Liver (tissue), 3 donors: Measurements from ENCODE around the gene SLC25A10.

Source experiments
- ATF3 ChIP-seq: IDR thresholded peaks from 2 replicates; pipeline ENCODE4 v1.6.1; 2016; ENCODE audit warnings: antibody characterized with exemption
- CTCF ChIP-seq: fragments of 150-350 bp; IDR thresholded peaks from 2 replicates; pipeline ENCODE4 v1.5.1; 2017; ENCODE audit warnings: improper control_type of control experiment, low read depth, low read length; ENCODE audit not compliant: missing input control
- FOXA1 ChIP-seq: IDR thresholded peaks from 2 replicates; pipeline ENCODE4 v1.6.1; 2016; ENCODE audit warnings: antibody characterized with exemption
- GABPA ChIP-seq, 2 donors: IDR thresholded peaks in 1 of 2; conservative IDR thresholded peaks in 1 of 2; 2 replicates each; pipeline ENCODE4 v1.6.1; 2016; ENCODE audit warnings: antibody characterized with exemption in 2 of 2, mild to moderate bottlenecking in 1 of 2, moderate library complexity in 1 of 2
- NR2F2 ChIP-seq: IDR thresholded peaks from 2 replicates; pipeline ENCODE4 v1.6.1; 2016; ENCODE audit warnings: antibody characterized with exemption
- RAD21 ChIP-seq, 2 donors: IDR thresholded peaks; 2 replicates each; pipeline ENCODE4 v1.6.1; 2016; ENCODE audit warnings: antibody characterized with exemption in 2 of 2, mild to moderate bottlenecking in 2 of 2
- SP1 ChIP-seq: IDR thresholded peaks from 2 replicates; pipeline ENCODE4 v1.6.1; 2018; ENCODE audit warnings: antibody characterized with exemption, mild to moderate bottlenecking
- TAF1 ChIP-seq: conservative IDR thresholded peaks from 2 replicates; pipeline ENCODE4 v1.6.1; 2016; ENCODE audit warnings: antibody characterized with exemption, mild to moderate bottlenecking
- YY1 ChIP-seq: IDR thresholded peaks from 2 replicates; pipeline ENCODE4 v1.6.1; 2016; ENCODE audit warnings: antibody characterized with exemption, mild to moderate bottlenecking
- TF ChIP-seq, protein P1 (sequence below): IDR thresholded peaks from 2 replicates; pipeline ENCODE4 v1.6.1; 2016; ENCODE audit warnings: antibody characterized with exemption
- donor health status: healthy.
- donor health status: healthy.

DNA sequence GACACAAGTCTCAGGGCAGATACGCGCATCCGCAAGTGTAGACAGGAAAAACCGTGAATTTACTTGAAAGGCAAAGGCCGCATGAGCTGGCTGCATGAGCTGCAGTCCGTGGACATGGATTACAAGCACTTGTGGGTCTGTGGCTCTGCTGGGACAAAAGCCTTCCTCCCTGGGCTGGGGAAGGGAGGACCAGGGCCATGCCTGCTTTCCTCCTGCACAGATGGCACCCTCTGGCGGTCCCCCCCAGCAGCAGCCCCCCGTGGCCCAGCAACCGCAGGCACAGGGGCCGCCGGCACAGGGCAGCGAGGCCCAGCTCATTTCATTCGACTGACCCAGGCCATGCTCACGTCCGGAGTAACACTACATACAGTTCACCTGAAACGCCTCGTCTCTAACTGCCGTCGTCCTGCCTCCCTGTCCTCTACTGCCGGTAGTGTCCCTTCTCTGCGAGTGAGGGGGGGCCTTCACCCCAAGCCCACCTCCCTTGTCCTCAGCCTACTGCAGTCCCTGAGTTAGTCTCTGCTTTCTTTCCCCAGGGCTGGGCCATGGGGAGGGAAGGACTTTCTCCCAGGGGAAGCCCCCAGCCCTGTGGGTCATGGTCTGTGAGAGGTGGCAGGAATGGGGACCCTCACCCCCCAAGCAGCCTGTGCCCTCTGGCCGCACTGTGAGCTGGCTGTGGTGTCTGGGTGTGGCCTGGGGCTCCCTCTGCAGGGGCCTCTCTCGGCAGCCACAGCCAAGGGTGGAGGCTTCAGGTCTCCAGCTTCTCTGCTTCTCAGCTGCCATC, 10.6 kb upstream of the SLC25A10 start:
- TF ChIP-seq CTCF (no peak), FOXA1 (no peak), YY1 (no peak), GABPA (IDR thresholded peaks at IDR 0.05 in 1 of 2, conservative IDR thresholded peaks at IDR 0.05 in 1 of 2) (no peak), TAF1 (no peak), NR2F2 (no peak), SP1 (no peak), RAD21 (IDR thresholded peaks at IDR 0.05) (no peak), ATF3 (no peak)
- TF ChIP-seq, protein P1, sequence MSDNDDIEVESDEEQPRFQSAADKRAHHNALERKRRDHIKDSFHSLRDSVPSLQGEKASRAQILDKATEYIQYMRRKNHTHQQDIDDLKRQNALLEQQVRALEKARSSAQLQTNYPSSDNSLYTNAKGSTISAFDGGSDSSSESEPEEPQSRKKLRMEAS, result no peak
